Left lung (tissue), 10 donors: ENCODE data around the gene ZNF519. TPM values are rescaled to one million over a fixed set of nuclear protein-coding genes. Genes with fewer than 3 reads are reported as not detected.
"Not testable (repeated sequence)": the region's sequence is repeated elsewhere in the genome, so short reads cannot be mapped to it uniquely, and the experiment has no call there.

ENCODE experiments used
- ATAC-seq: fragments of 200-7000 bp; cut with Tn5 transposase; one replicate; pipeline ENCODE4 v1.9.1; 2020; ENCODE audit warnings: moderate library complexity
- DNase-seq, 4 donors: peaks; one replicate each; pipeline ENCODE4 v3.0.0-alpha.2; 2013 to 2020
- H3K27ac ChIP-seq, 2 donors: fragments of 200-600 bp; sonication (generic) in 1 of 2; one replicate each; pipeline versions ENCODE4 v1.5.0 to v1.8.0; 2020 to 2021
- H3K27me3 ChIP-seq, 2 donors: fragments of 200-600 bp; sonication (generic) in 1 of 2; one replicate each; pipeline versions ENCODE4 v1.5.0 to v1.8.0; 2020 to 2021
- H3K36me3 ChIP-seq, 2 donors: fragments of 200-600 bp; sonication (generic) in 1 of 2; one replicate each; pipeline versions ENCODE4 v1.5.0 to v1.8.0; 2020 to 2021
- H3K4me1 ChIP-seq, 2 donors: fragments of 200-600 bp; one replicate each; pipeline ENCODE4 v1.8.0; 2021
- H3K4me3 ChIP-seq, 2 donors: fragments of 200-600 bp; sonication (generic) in 1 of 2; one replicate each; pipeline versions ENCODE4 v1.5.0 to v1.8.0; 2020 to 2021; ENCODE audit warnings: mild to moderate bottlenecking in 1 of 2
- H3K9me3 ChIP-seq, 2 donors: fragments of 200-600 bp; sonication (generic) in 1 of 2; one replicate each; pipeline versions ENCODE4 v1.5.0 to v1.8.0; 2020 to 2021
- CTCF ChIP-seq, 2 donors: fragments of 200-600 bp; sonication (generic) in 1 of 2; IDR thresholded peaks; one replicate each; pipeline versions ENCODE4 v1.5.0 to v1.8.0; 2021; ENCODE audit warnings: antibody characterized with exemption in 2 of 2
- intact Hi-C, 2 donors: fragments of 100-400 bp; cut with DNase I; formaldehyde crosslinking; loops; one replicate each; pipeline versions ENCODE4 v1.11.2 to v1.14.2; 2022
- polyA plus RNA-seq, 6 donors: library from polyadenylated mRNA; unstranded; fragments of 120-200 nt; gene quantifications; one replicate each; pipeline ENCODE4 v1.2.1, GENCODE V29; 2013; ENCODE audit not compliant: insufficient read length in 6 of 6
- total RNA-seq, 2 donors: library from RNA; stranded (reverse); fragmentation: NEBNext Ultra II Directional; extraction: Animal tissue kit (Norgen Biotek cat#: 25700); gene quantifications; one replicate each; pipeline ENCODE4 v1.2.1, GENCODE V29; 2021
- donor health status: DM: no; HTN: yes; CAD: no.
- donor health status: DM: no; HTN: no; CAD: no.

Gene ZNF519
- total and polyA plus RNA-seq, 8 donors, result 4.6 to 22.3 (median 14.7) TPM

- intact Hi-C loops, DNase-seq, H3K36me3 ChIP-seq, H3K4me1 ChIP-seq, H3K27me3 ChIP-seq, H3K9me3 ChIP-seq, H3K4me3 ChIP-seq, H3K27ac ChIP-seq, ATAC-seq: not testable (repeated sequence)
Observed at GRCh38 chr18:14149121-14149850, 17.1 kb upstream of the ZNF519 start.

GRCh38 chr18:14147935-14148865, 16.0 kb upstream of the ZNF519 start:
- ATAC-seq, result not testable (repeated sequence)

GRCh38 chr18:14146771-14147170, 14.5 kb upstream of the ZNF519 start:
- H3K27me3 ChIP-seq, H3K36me3 ChIP-seq, DNase-seq, intact Hi-C loops, H3K4me3 ChIP-seq, H3K27ac ChIP-seq, H3K4me1 ChIP-seq, H3K9me3 ChIP-seq, ATAC-seq: not testable (repeated sequence)

More at GRCh38 chr18:14147935-14148865, 16.0 kb upstream of the ZNF519 start:
- H3K4me1 ChIP-seq, H3K36me3 ChIP-seq, H3K27ac ChIP-seq, intact Hi-C loops, H3K4me3 ChIP-seq, H3K27me3 ChIP-seq, H3K9me3 ChIP-seq, DNase-seq: not testable (repeated sequence)

GRCh38 chr18:14145581-14146338, 13.5 kb upstream of the ZNF519 start:
- H3K9me3 ChIP-seq, intact Hi-C loops, H3K36me3 ChIP-seq, H3K4me1 ChIP-seq, ATAC-seq, DNase-seq, H3K27me3 ChIP-seq, H3K4me3 ChIP-seq, H3K27ac ChIP-seq: not testable (repeated sequence)

GRCh38 chr18:14145021-14145420, 12.8 kb upstream of the ZNF519 start:
- DNase-seq, H3K4me1 ChIP-seq, ATAC-seq, H3K27me3 ChIP-seq, H3K36me3 ChIP-seq, intact Hi-C loops, H3K9me3 ChIP-seq, H3K4me3 ChIP-seq, H3K27ac ChIP-seq: not testable (repeated sequence)

GRCh38 chr18:14144628-14144895, 12.3 kb upstream of the ZNF519 start:
- no peak overlapping the region for H3K27ac ChIP-seq
- H3K27me3 ChIP-seq, result no peaks in the 10 kb centered on the region
- intact Hi-C loops, result no loop called here
- no peak for DNase-seq
- no peak for TF ChIP-seq CTCF (IDR thresholded peaks at IDR 0.05)
- H3K9me3 ChIP-seq, result no peaks in the 10 kb centered on the region
- no peaks in the 10 kb centered on the region for H3K4me1 ChIP-seq
- no peak for ATAC-seq
- no peak overlapping the region for H3K4me3 ChIP-seq
- H3K36me3 ChIP-seq, result no peaks in the 10 kb centered on the region

- intact Hi-C loops, H3K36me3 ChIP-seq, H3K4me1 ChIP-seq, DNase-seq, H3K27me3 ChIP-seq, H3K9me3 ChIP-seq, ATAC-seq, H3K27ac ChIP-seq, H3K4me3 ChIP-seq: not testable (repeated sequence)
Observed at GRCh38 chr18:14143871-14144627, 11.8 kb upstream of the ZNF519 start.

GRCh38 chr18:14143396-14143795, 11.2 kb upstream of the ZNF519 start:
- H3K4me1 ChIP-seq, H3K27me3 ChIP-seq, intact Hi-C loops, H3K36me3 ChIP-seq, ATAC-seq, H3K27ac ChIP-seq, H3K4me3 ChIP-seq, H3K9me3 ChIP-seq: not testable (repeated sequence)
- DNase-seq, result peak in 1 of 4 donors; percentile 81

- not testable (repeated sequence) for H3K4me3 ChIP-seq, H3K36me3 ChIP-seq, ATAC-seq
Observed at GRCh38 chr18:14142177-14142576, 9.9 kb upstream of the ZNF519 start.

GRCh38 chr18:14139583-14139982, 7.3 kb upstream of the ZNF519 start:
- DNase-seq, H3K4me3 ChIP-seq, H3K4me1 ChIP-seq, intact Hi-C loops, H3K27me3 ChIP-seq, H3K27ac ChIP-seq, H3K36me3 ChIP-seq, ATAC-seq, H3K9me3 ChIP-seq: not testable (repeated sequence)

More at GRCh38 chr18:14142177-14142576, 9.9 kb upstream of the ZNF519 start:
- intact Hi-C loops, H3K4me1 ChIP-seq, H3K27ac ChIP-seq, DNase-seq, H3K27me3 ChIP-seq, H3K9me3 ChIP-seq: not testable (repeated sequence)

GRCh38 chr18:14137971-14138370, 5.7 kb upstream of the ZNF519 start:
- H3K36me3 ChIP-seq, DNase-seq, intact Hi-C loops, H3K4me3 ChIP-seq, H3K27me3 ChIP-seq, ATAC-seq, H3K4me1 ChIP-seq, H3K27ac ChIP-seq, H3K9me3 ChIP-seq: not testable (repeated sequence)
